ENCODE data around the gene NFKBIA. TPM values are rescaled to one million over a fixed set of nuclear protein-coding genes. Genes with fewer than 3 reads are reported as not detected.
"Not testable (repeated sequence)": the region's sequence is repeated elsewhere in the genome, so short reads cannot be mapped to it uniquely, and the experiment has no call there.

NFKBIA gene
- polyA plus RNA-seq, 1 experiment: 51.6 TPM

DNA sequence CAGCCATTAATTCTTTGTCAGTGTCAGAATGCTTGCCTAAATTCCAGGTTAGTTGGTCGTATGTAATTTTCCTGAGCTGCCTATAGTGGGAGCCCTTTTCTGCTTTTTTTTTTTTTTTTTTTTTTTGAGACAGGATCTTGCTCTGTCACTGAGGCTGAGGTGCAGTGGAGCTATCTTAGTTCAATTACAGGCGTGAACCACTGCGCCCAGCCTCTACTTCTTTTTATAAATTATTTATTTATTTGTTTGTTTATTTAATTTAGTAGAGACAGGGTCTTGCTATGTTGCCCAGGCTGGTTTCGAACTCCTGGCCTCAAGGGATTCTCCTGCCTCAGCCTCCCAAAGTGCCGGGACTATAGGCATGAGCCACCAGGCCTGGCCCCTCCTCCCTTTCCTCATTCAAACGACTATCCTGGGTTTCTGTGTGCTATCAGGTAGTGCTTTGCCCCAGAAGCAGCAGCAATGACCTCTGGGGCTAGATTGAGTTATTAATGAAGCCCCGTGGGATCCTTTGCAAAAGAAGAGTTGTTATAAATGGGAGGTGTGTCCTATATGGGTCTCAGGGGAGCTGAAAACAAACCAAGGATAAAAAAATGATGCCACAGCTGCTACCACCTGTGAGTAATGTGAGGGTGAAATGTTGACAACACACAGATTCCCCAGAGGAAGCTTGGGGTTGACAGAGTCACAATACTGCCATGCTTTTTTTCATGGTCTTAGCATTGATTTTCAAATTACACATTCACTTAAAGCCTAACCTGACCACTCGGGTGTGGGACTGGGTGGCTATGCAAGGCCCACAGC lies 34.6 kb upstream of the NFKBIA start:
- ChIA-PET CTCF (interaction anchor here (0.6 to 1.9 kb wide), 32 partner anchors 8 to 831 kb away, joined by 3 to 14 read pairs (median 4); partner anchors contain the start of genes INSM2 and RALGAPA1), POLR2A (no interaction called here)
- peaks cover 3% of the 10 kb centered on the region for H3K27me3 ChIP-seq (ENCODE audit: control insufficient read depth, insufficient read depth, low read length)
- TF ChIP-seq, protein P1, sequence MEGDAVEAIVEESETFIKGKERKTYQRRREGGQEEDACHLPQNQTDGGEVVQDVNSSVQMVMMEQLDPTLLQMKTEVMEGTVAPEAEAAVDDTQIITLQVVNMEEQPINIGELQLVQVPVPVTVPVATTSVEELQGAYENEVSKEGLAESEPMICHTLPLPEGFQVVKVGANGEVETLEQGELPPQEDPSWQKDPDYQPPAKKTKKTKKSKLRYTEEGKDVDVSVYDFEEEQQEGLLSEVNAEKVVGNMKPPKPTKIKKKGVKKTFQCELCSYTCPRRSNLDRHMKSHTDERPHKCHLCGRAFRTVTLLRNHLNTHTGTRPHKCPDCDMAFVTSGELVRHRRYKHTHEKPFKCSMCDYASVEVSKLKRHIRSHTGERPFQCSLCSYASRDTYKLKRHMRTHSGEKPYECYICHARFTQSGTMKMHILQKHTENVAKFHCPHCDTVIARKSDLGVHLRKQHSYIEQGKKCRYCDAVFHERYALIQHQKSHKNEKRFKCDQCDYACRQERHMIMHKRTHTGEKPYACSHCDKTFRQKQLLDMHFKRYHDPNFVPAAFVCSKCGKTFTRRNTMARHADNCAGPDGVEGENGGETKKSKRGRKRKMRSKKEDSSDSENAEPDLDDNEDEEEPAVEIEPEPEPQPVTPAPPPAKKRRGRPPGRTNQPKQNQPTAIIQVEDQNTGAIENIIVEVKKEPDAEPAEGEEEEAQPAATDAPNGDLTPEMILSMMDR (IDR thresholded peaks at IDR 0.05; ENCODE audit: low read depth, low read length): peak; percentile 65
- no peak overlapping the region for H3K4me3 ChIP-seq (ENCODE audit: low read depth, low read length)
- no peak for DNase-seq (ENCODE audit: low read depth, low spot score)
- no peak overlapping the region for H3K27ac ChIP-seq (ENCODE audit: low read depth, low read length)
- no peaks in the 10 kb centered on the region for H3K9me3 ChIP-seq (ENCODE audit: control insufficient read depth, insufficient read depth, low read length)

DNA sequence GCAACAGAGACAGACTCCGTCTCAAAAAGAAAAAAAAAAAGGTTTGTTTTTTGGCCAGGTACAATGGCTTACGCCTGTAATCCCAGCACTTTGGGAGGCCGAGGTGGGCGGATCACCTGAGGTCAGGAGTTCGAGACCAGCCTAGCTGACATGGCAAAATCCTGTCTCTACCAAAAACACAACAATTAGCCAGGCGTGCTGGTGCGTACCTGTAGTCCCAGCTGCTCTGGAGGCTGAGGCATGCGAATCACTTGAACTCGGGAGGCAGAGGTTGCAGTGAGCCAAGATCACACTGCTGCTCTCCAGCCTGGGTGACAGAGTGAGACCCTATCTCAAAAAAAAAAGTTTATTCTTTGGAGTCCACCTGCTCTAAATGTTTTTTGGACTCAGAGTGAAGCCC lies 33.9 kb upstream of the NFKBIA start:
- H3K27ac ChIP-seq (ENCODE audit: low read depth, low read length); H3K27me3 ChIP-seq (ENCODE audit: control insufficient read depth, insufficient read depth, low read length); H3K4me3 ChIP-seq (ENCODE audit: low read depth, low read length); POLR2A ChIA-PET; DNase-seq (ENCODE audit: low read depth, low spot score); H3K9me3 ChIP-seq (ENCODE audit: control insufficient read depth, insufficient read depth, low read length): not testable (repeated sequence)
- CTCF ChIA-PET: interaction anchor here (0.6 to 1.9 kb wide), 19 partner anchors 12 to 379 kb away, joined by 3 to 14 read pairs (median 5); partner anchors contain the start of genes INSM2 and RALGAPA1

DNA sequence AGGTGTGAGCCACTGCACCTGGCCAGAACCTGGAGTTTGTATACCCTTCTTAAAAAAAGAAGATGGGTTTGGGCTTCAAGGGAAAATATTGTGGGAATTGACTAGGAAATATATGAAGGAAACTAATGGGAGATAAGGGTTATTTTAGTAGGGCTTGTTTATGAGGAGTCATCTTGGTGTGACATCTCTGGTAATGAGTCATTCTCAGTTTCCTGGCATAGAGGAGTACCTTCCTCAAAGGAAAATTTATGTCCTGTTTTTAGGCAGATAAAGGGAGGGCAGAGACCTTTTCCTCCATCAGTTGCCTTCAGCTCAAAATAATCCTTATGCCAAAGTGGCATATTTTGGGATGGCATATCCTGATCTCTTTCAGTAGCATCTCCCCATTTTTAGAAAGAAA lies 30.6 kb upstream of the NFKBIA start:
- H3K4me3 ChIP-seq (ENCODE audit: low read depth, low read length): no peak overlapping the region
- ChIA-PET CTCF (interaction anchor here (1.1 kb wide), 1 partner anchor 13 kb away, joined by 3 read pairs; no protein-coding TSS in a partner anchor), POLR2A (no interaction called here)
- no peaks in the 10 kb centered on the region for H3K9me3 ChIP-seq (ENCODE audit: control insufficient read depth, insufficient read depth, low read length)
- no peaks in the 10 kb centered on the region for H3K27me3 ChIP-seq (ENCODE audit: control insufficient read depth, insufficient read depth, low read length)
- DNase-seq (ENCODE audit: low read depth, low spot score): no peak
- TF ChIP-seq, protein P1 (IDR thresholded peaks at IDR 0.05; ENCODE audit: low read depth, low read length): no peak
- H3K27ac ChIP-seq (ENCODE audit: low read depth, low read length): no peak overlapping the region

DNA sequence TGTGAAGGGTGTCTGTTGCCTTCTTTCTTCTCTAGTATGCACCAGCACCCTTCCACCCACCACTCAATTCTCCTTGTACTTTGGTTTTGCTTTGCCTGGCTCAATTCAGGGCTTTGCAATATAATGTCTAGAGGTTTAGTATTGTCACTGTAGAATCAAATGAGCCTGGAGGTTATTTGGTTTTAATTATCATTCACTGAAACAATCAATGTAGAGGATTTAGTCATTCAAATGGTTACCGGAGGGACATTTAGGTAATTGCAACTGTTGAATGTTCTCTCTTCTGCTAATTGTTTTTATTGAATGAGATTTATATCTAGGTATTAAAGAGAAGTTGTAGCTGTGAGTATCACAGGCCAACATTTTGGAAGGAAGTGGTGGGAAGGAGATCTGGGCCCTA lies 29.3 kb upstream of the NFKBIA start:
- Histone ChIP-seq H3K27me3 (ENCODE audit: control insufficient read depth, insufficient read depth, low read length) (no peaks in the 10 kb centered on the region), H3K9me3 (ENCODE audit: control insufficient read depth, insufficient read depth, low read length) (no peaks in the 10 kb centered on the region), H3K27ac (ENCODE audit: low read depth, low read length) (no peak overlapping the region), H3K4me3 (ENCODE audit: low read depth, low read length) (no peak overlapping the region)
- no peak for DNase-seq (ENCODE audit: low read depth, low spot score)
- CTCF ChIA-PET: interaction anchor here (0.6 to 1.1 kb wide), 4 partner anchors 12 to 315 kb away, joined by 3 to 5 read pairs (median 4); no protein-coding TSS in a partner anchor
- POLR2A ChIA-PET: no interaction called here
- TF ChIP-seq, protein P1 (IDR thresholded peaks at IDR 0.05; ENCODE audit: low read depth, low read length): no peak

DNA sequence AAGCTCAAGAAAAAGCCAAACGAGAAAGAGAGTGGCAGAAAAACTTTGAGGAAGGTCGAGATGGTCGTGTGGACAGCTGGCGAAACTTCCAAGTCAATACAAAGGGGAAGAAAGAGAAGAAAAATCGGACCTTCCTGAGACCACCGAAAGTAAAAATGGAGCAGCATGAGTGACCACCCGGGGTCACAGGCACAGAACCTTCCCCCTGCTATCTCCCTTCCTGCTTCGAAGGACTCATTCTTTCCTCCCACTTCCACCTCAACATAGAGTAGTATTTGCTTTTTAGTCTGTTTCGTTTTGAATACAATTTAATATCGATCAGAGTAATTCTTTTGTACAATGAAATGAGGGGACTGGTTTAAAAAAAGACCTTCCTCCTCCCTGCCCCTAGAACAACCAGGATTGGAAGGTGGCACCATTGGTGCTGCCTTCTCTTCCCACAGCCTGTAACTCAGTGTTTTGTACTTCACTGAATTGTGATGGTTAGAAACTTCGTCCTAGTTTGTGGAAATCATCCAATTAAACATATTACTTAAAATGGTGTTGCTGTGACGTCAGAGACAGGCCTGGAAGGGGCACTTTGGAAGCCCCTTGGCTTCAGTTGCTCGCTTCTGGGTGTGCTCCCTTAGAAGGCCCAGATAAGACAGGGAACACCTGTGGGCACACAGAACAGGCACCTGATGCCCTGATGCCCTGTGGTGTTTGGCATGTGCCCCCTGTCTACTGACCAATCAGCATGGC lies 26.1 kb upstream of the NFKBIA start:
- Histone ChIP-seq H3K4me3 (ENCODE audit: low read depth, low read length) (no peak overlapping the region), H3K9me3 (ENCODE audit: control insufficient read depth, insufficient read depth, low read length) (no peaks in the 10 kb centered on the region), H3K27ac (ENCODE audit: low read depth, low read length) (no peak overlapping the region), H3K27me3 (ENCODE audit: control insufficient read depth, insufficient read depth, low read length) (no peaks in the 10 kb centered on the region)
- TF ChIP-seq, protein P1 (IDR thresholded peaks at IDR 0.05; ENCODE audit: low read depth, low read length): no peak
- DNase-seq (ENCODE audit: low read depth, low spot score): no peak
- POLR2A ChIA-PET: interaction anchor here (0.6 kb wide), 1 partner anchor 229 kb away, joined by 4 read pairs; no protein-coding TSS in a partner anchor
- CTCF ChIA-PET: interaction anchor here (0.7 to 1.8 kb wide), 3 partner anchors 9 to 290 kb away, joined by 3 to 6 read pairs (median 4); no protein-coding TSS in a partner anchor

Data from AG04450 (cell line).